ENCODE results near the gene SNHG17. TPM values are rescaled to one million over a fixed set of nuclear protein-coding genes. Genes with fewer than 3 reads are reported as not detected.
A peak's percentile ranks its signal among the peaks of the same experiment; 100 is the strongest.

SNHG17 gene
- total and polyA plus RNA-seq, 9 of the 15 experiments (the other 6 are each of a cell fraction or from before 2014, with no cell fraction given), result 29.8 to 106 (median 57.7) TPM

DNA sequence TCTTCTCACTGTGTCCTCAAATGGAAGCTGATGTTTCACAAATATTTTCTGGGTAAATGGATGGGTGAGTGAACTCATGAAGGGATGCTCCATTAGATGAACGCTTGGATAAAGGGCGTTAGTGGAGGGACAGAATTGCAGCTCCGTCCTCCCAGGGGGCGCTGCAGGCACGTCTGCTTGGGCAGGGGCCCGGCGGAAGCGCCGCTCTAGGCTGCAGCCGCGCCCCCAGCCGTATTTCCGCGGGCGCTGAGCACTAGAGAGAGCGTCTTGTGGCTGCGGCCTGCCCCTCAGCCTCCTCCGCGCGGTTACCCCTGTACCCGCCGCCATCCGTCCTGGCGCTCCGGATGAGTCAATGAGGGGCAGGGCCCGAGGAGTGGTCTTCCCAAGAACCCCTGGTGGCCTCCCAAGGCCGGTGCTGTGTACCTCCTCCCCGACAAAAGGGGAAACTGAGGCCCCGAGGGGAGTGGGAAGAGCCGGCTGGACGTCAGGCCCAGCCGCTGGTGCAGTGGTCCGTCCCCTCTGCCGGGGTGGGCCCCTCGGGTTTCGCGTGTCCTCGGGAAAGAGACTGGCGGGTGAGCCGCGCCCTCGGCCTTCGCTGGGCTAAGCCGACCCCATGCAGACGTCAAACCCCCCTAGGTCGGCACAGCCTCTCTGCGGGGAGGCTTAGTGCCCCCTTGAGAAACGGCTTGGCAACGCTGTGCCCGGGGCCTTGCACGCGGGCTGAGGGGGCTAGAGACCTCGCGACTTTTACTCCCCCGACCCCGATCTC lies 11.5 kb upstream of the SNHG17 start (continued):
- TF ChIP-seq ZNF785 (CRISPR knock-in tag; IDR thresholded peaks at IDR 0.05), result no peak
- TF ChIP-seq JUND (IDR thresholded peaks at IDR 0.05; ENCODE audit: borderline replicate concordance, low read depth, low read length), result peak; percentile 73
- no peak; the same call in 2 of the 3 replicates for TF ChIP-seq JUND (tag; IDR thresholded peaks at IDR 0.05; ENCODE audit: borderline replicate concordance, low read depth, low read length)
- TF ChIP-seq TAF1 (IDR thresholded peaks at IDR 0.05; ENCODE audit: control insufficient read depth, extremely low read depth, insufficient read depth, low read length, severe bottlenecking), result peak; percentile 99
- TF ChIP-seq, protein P1, sequence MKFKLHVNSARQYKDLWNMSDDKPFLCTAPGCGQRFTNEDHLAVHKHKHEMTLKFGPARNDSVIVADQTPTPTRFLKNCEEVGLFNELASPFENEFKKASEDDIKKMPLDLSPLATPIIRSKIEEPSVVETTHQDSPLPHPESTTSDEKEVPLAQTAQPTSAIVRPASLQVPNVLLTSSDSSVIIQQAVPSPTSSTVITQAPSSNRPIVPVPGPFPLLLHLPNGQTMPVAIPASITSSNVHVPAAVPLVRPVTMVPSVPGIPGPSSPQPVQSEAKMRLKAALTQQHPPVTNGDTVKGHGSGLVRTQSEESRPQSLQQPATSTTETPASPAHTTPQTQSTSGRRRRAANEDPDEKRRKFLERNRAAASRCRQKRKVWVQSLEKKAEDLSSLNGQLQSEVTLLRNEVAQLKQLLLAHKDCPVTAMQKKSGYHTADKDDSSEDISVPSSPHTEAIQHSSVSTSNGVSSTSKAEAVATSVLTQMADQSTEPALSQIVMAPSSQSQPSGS (CRISPR knock-in tag; IDR thresholded peaks at IDR 0.05), result no peak
- TF ChIP-seq POLR2AphosphoS2 (IDR thresholded peaks at IDR 0.05; ENCODE audit: low read length), result peak; percentile 70; the same call in 1 of the 2 replicates
- TF ChIP-seq, protein P2, sequence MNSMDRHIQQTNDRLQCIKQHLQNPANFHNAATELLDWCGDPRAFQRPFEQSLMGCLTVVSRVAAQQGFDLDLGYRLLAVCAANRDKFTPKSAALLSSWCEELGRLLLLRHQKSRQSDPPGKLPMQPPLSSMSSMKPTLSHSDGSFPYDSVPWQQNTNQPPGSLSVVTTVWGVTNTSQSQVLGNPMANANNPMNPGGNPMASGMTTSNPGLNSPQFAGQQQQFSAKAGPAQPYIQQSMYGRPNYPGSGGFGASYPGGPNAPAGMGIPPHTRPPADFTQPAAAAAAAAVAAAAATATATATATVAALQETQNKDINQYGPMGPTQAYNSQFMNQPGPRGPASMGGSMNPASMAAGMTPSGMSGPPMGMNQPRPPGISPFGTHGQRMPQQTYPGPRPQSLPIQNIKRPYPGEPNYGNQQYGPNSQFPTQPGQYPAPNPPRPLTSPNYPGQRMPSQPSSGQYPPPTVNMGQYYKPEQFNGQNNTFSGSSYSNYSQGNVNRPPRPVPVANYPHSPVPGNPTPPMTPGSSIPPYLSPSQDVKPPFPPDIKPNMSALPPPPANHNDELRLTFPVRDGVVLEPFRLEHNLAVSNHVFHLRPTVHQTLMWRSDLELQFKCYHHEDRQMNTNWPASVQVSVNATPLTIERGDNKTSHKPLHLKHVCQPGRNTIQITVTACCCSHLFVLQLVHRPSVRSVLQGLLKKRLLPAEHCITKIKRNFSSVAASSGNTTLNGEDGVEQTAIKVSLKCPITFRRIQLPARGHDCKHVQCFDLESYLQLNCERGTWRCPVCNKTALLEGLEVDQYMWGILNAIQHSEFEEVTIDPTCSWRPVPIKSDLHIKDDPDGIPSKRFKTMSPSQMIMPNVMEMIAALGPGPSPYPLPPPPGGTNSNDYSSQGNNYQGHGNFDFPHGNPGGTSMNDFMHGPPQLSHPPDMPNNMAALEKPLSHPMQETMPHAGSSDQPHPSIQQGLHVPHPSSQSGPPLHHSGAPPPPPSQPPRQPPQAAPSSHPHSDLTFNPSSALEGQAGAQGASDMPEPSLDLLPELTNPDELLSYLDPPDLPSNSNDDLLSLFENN (IDR thresholded peaks at IDR 0.05; ENCODE audit: low read depth in 2 of 2, low read length in 2 of 2), result peak in 1 of 2 experiments; percentile 49; a peak in 1 of 4 replicates
- TF ChIP-seq RBBP5 (IDR thresholded peaks at IDR 0.05; ENCODE audit: borderline replicate concordance, insufficient read depth, low read length, poor library complexity, severe bottlenecking), result peak; percentile 86
- TF ChIP-seq GABPA (tag; conservative IDR thresholded peaks at IDR 0.05; ENCODE audit: low read depth), result peak; percentile 97
- TF ChIP-seq MYBL2 (IDR thresholded peaks at IDR 0.05; ENCODE audit: low read depth), result no peak
- TF ChIP-seq MYBL2 (CRISPR knock-in tag; IDR thresholded peaks at IDR 0.05; ENCODE audit: borderline replicate concordance), result no peak
- TF ChIP-seq, protein P3, sequence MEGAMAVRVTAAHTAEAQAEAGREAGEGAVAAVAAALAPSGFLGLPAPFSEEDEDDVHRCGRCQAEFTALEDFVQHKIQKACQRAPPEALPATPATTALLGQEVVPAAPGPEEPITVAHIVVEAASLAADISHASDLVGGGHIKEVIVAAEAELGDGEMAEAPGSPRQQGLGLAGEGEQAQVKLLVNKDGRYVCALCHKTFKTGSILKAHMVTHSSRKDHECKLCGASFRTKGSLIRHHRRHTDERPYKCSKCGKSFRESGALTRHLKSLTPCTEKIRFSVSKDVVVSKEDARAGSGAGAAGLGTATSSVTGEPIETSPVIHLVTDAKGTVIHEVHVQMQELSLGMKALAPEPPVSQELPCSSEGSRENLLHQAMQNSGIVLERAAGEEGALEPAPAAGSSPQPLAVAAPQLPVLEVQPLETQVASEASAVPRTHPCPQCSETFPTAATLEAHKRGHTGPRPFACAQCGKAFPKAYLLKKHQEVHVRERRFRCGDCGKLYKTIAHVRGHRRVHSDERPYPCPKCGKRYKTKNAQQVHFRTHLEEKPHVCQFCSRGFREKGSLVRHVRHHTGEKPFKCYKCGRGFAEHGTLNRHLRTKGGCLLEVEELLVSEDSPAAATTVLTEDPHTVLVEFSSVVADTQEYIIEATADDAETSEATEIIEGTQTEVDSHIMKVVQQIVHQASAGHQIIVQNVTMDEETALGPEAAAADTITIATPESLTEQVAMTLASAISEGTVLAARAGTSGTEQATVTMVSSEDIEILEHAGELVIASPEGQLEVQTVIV (CRISPR knock-in tag; IDR thresholded peaks at IDR 0.05; ENCODE audit: borderline replicate concordance), result no peak
- TF ChIP-seq MAFK (IDR thresholded peaks at IDR 0.05; ENCODE audit: low read length), result no peak
- TF ChIP-seq SREBF1 (IDR thresholded peaks at IDR 0.05; ENCODE audit: borderline replicate concordance, low read depth, low read length), result 0 out of 2 replicates have a peak, but pooled peaks have one; percentile 68
- TF ChIP-seq, protein P4, sequence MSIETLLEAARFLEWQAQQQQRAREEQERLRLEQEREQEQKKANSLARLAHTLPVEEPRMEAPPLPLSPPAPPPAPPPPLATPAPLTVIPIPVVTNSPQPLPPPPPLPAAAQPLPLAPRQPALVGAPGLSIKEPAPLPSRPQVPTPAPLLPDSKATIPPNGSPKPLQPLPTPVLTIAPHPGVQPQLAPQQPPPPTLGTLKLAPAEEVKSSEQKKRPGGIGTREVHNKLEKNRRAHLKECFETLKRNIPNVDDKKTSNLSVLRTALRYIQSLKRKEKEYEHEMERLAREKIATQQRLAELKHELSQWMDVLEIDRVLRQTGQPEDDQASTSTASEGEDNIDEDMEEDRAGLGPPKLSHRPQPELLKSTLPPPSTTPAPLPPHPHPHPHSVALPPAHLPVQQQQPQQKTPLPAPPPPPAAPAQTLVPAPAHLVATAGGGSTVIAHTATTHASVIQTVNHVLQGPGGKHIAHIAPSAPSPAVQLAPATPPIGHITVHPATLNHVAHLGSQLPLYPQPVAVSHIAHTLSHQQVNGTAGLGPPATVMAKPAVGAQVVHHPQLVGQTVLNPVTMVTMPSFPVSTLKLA (conservative IDR thresholded peaks at IDR 0.05), result peak; percentile 70 to 88; a peak in 3 of 4 replicates
- TF ChIP-seq CBX5 (IDR thresholded peaks at IDR 0.05; ENCODE audit: borderline replicate concordance, low read depth), result no peak
- TF ChIP-seq NFRKB (IDR thresholded peaks at IDR 0.05; ENCODE audit: low read depth), result 0 out of 2 replicates have a peak, but pooled peaks have one; percentile 40

Measured in K562 (cell line).